GM12878 (cell line): ENCODE data around the gene TNRC6C. TPM values are rescaled to one million over a fixed set of nuclear protein-coding genes. Genes with fewer than 3 reads are reported as not detected.

Experiments
- ATAC-seq: fragments of 200-7000 bp; cut with Tn5 transposase; 3 replicates; pipeline ENCODE4 v1.9.1; 2020; ENCODE audit warnings: mild to moderate bottlenecking, moderate library complexity
- BruUV-seq: library from RNA; stranded (reverse); fragments of 400-500 nt; replicated peaks from 2 replicates; lab custom pipeline; 2021; lab: Mats Ljungman, UMichigan
- CTCF ChIA-PET: fragments of 300-600 bp; sonication (Branson Sonifier 250); formaldehyde crosslinking; extraction: SDS; loops from one replicate; lab custom pipeline; 2021; ENCODE audit warnings: inconsistent platforms; lab: Yijun Ruan, JAX
- POLR2A ChIA-PET: fragments of 350-600 bp; formaldehyde crosslinking; extraction: SDS; loops from one replicate; lab custom pipeline; 2021; ENCODE audit warnings: inconsistent platforms; lab: Charles Lee
- RAD21 ChIA-PET: fragments of 300-600 bp; sonication (Branson Sonifier 250); formaldehyde crosslinking; loops from one replicate; lab custom pipeline; 2023; ENCODE audit warnings: antibody characterized with exemption; ENCODE audit not compliant: unreplicated experiment; lab: Charles Lee
- SMC1A ChIA-PET: fragments of 300-600 bp; sonication (Branson Sonifier 250); formaldehyde crosslinking; loops from one replicate; lab custom pipeline; 2023; ENCODE audit not compliant: unreplicated experiment, uncharacterized antibody; lab: Charles Lee
- DNase-seq: peaks from one replicate; pipeline ENCODE4 v3.0.0-alpha.2; 2011; ENCODE audit warnings: low read depth, low spot score
- FAIRE-seq: peaks from 3 replicates; lab custom pipeline; 2011; peaks lifted over from hg19 to GRCh38; lab: Jason Lieb, UNC
- H2AFZ ChIP-seq: 2 replicates; pipeline ENCODE4 v1.6.0; 2011; ENCODE audit warnings: low read depth, low read length, control low read depth; ENCODE audit not compliant: control insufficient read depth
- H3K27ac ChIP-seq: 2 replicates; pipeline ENCODE4 v1.5.1; 2011; ENCODE audit warnings: control low read depth; ENCODE audit not compliant: control insufficient read depth, insufficient read depth
- H3K27me3 ChIP-seq, 2 experiments: replicated peaks in 1 of 2; 2 replicates each; pipeline versions ENCODE4 v1.6.0 to v1.6.1; 2011; ENCODE audit warnings: low read length in 1 of 2; ENCODE audit not compliant: control insufficient read depth in 2 of 2, insufficient read depth in 2 of 2
- H3K36me3 ChIP-seq, 2 experiments: 2 replicates each; pipeline ENCODE4 v1.5.1; 2011; ENCODE audit warnings: low read length in 1 of 2; ENCODE audit not compliant: control insufficient read depth in 2 of 2, insufficient read depth in 2 of 2
- H3K4me1 ChIP-seq: 2 replicates; pipeline ENCODE4 v1.6.1; 2011; ENCODE audit warnings: mild to moderate bottlenecking, low read length, moderate library complexity, mixed read lengths; ENCODE audit not compliant: control insufficient read depth, insufficient read depth
- H3K4me2 ChIP-seq: 2 replicates; pipeline ENCODE4 v1.6.0; 2011; ENCODE audit warnings: control low read depth; ENCODE audit not compliant: control insufficient read depth, insufficient read depth
- H3K4me3 ChIP-seq: fragments of 200-600 bp; sonication (generic); 2 replicates; pipeline ENCODE4 v1.5.1; 2016
- H3K79me2 ChIP-seq: 2 replicates; pipeline ENCODE4 v1.6.0; 2011; ENCODE audit warnings: low read length; ENCODE audit not compliant: control insufficient read depth, insufficient read depth
- H3K9ac ChIP-seq: 2 replicates; pipeline ENCODE4 v1.8.0; 2011; ENCODE audit warnings: low read length, control low read depth, mixed read lengths; ENCODE audit not compliant: control insufficient read depth, insufficient read depth
- H3K9me3 ChIP-seq: replicated peaks from 3 replicates; pipeline ENCODE4 v1.5.1; 2011; ENCODE audit warnings: mild to moderate bottlenecking, low read length; ENCODE audit not compliant: control insufficient read depth, insufficient read depth
- H4K20me1 ChIP-seq: 2 replicates; pipeline ENCODE4 v1.6.0; 2011; ENCODE audit not compliant: control insufficient read depth, insufficient read depth
- CUX1 ChIP-seq: IDR thresholded peaks from 2 replicates; pipeline ENCODE4 v1.6.1; 2012; ENCODE audit warnings: improper control_type of control experiment, low read depth, low read length; ENCODE audit not compliant: insufficient replicate concordance
- ESRRA ChIP-seq: IDR thresholded peaks from 2 replicates; pipeline ENCODE4 v1.6.1; 2012; ENCODE audit warnings: mild to moderate bottlenecking, low read length, improper control_type of control experiment
- FOXM1 ChIP-seq: IDR thresholded peaks from 2 replicates; pipeline ENCODE4 v1.6.1; 2012; ENCODE audit warnings: low read depth, mild to moderate bottlenecking, inconsistent platforms, low read length, moderate library complexity
- IRF4 ChIP-seq: IDR thresholded peaks from 2 replicates; pipeline ENCODE4 v1.6.1; 2011; ENCODE audit warnings: low read depth, low read length
- NFIC ChIP-seq: IDR thresholded peaks from 2 replicates; pipeline ENCODE4 v1.6.1; 2012; ENCODE audit warnings: low read depth, mild to moderate bottlenecking, inconsistent platforms, low read length, moderate library complexity
- NFYA ChIP-seq: IDR thresholded peaks from 2 replicates; pipeline ENCODE4 v1.6.1; 2011; ENCODE audit warnings: low read depth, mild to moderate bottlenecking, low read length, improper control_type of control experiment, borderline replicate concordance
- NRF1 ChIP-seq: conservative IDR thresholded peaks from 2 replicates; pipeline ENCODE4 v1.6.1; 2011; ENCODE audit warnings: mild to moderate bottlenecking, low read depth, low read length, improper control_type of control experiment
- POLR2AphosphoS2 ChIP-seq: IDR thresholded peaks from 2 replicates; pipeline ENCODE4 v1.6.1; 2011; ENCODE audit warnings: low read depth, mild to moderate bottlenecking, low read length, improper control_type of control experiment, moderate library complexity
- SMARCA5 ChIP-seq: fragments of 450-650 bp; IDR thresholded peaks from 2 replicates; pipeline ENCODE4 v1.6.1; 2017; ENCODE audit warnings: mild to moderate bottlenecking
- STAT3 ChIP-seq: IDR thresholded peaks from 2 replicates; pipeline ENCODE4 v1.6.1; 2011; ENCODE audit warnings: low read depth, low read length, improper control_type of control experiment
- SUZ12 ChIP-seq: fragments of 200-600 bp; sonication (generic); IDR thresholded peaks from one replicate; pipeline ENCODE4 v1.6.1; 2018; ENCODE audit warnings: antibody characterized with exemption, mild to moderate bottlenecking; ENCODE audit not compliant: unreplicated experiment
- USF2 ChIP-seq: IDR thresholded peaks from 2 replicates; pipeline ENCODE4 v1.6.1; 2011; ENCODE audit warnings: low read depth, low read length, improper control_type of control experiment, borderline replicate concordance
- YBX1 ChIP-seq: fragments of 450-650 bp; IDR thresholded peaks from 2 replicates; pipeline ENCODE4 v1.6.1; 2016; ENCODE audit warnings: antibody characterized with exemption
- ZNF24 ChIP-seq: fragments of 450-650 bp; IDR thresholded peaks from 2 replicates; pipeline ENCODE4 v1.6.1; 2017; ENCODE audit warnings: antibody characterized with exemption, mild to moderate bottlenecking
- WGBS: methylation state at CpG from one replicate; pipeline ENCODE4 v1.1.6; 2016; ENCODE audit warnings: low lambda C conversion rate; ENCODE audit not compliant: insufficient replicate concordance, insufficient coverage; ENCODE audit errors: missing lambda C conversion rate; 5-methylcytosine and 5-hydroxymethylcytosine counted together
- in situ Hi-C: fragments of 300-500 bp; cut with MboI; formaldehyde crosslinking; loops from 9 replicates; pipeline ENCODE4 v1.14.3; 2018; ENCODE audit warnings: mixed read lengths
- intact Hi-C: fragments of 100-400 bp; cut with micrococcal nuclease; formaldehyde crosslinking; loops from one replicate; pipeline ENCODE4 v1.14.2; 2022; ENCODE audit not compliant: unreplicated experiment
- polyA plus RNA-seq, 11 experiments: library from polyadenylated mRNA; depleted of rRNA in 4 of 11; unstranded in 6 of 11; stranded (reverse) in 5 of 11; fragments of >200 nt; fragmentation: Nextera tagmentation in 4 of 11; fragmentation: Illumina TruSeq in 1 of 11; extraction: Ambion mirVana in 4 of 11; extraction: Trizol in 1 of 11; gene quantifications; 1 replicate in 1 of 11; 2 replicates in 10 of 11; pipeline versions ENCODE4 v1.2.1 to v1.2.3, GENCODE V29; 2011 to 2016; ENCODE audit warnings: inconsistent platforms in 2 of 11, missing spikeins in 2 of 11, low read depth in 1 of 11
- total RNA-seq, 4 experiments: library from RNA; depleted of rRNA in 3 of 4; stranded (reverse); fragments of >200 nt in 3 of 4; fragmentation: Illumina TruSeq in 1 of 4; extraction: Trizol in 1 of 4; gene quantifications; 2 replicates each; pipeline versions ENCODE4 v1.2.1 to v1.2.3, GENCODE V29; 2013 to 2021
- TF ChIP-seq, protein P1 (sequence below): fragments of 450-650 bp; IDR thresholded peaks from 2 replicates; pipeline ENCODE4 v1.6.1; 2016; ENCODE audit warnings: mild to moderate bottlenecking

TNRC6C gene
- total and polyA plus RNA-seq, 10 of the 15 experiments (the other 5 are each of a cell fraction or from before 2014, with no cell fraction given): 0.40 to 6.1 (median 0.96) TPM

- no peak for TF ChIP-seq YBX1
- TF ChIP-seq ZNF24: no peak
- TF ChIP-seq IRF4: no peak
- TF ChIP-seq NRF1: no peak
- TF ChIP-seq POLR2AphosphoS2: no peak
- no peak for TF ChIP-seq ESRRA
- TF ChIP-seq STAT3: no peak
Measured at GRCh38 chr17:77957235-77957856, 1.2 kb upstream of the TNRC6C start (continued).

- BruUV-seq: no TSS peak
- in situ Hi-C loops: no loop called here
- intact Hi-C loops: loop anchor here (5.0 to 10.0 kb wide), 2 partner anchors 76 to 634 kb away; no protein-coding TSS in a partner anchor
- ChIA-PET POLR2A (interaction anchor here (0.6 to 2.1 kb wide), 18 partner anchors 12 to 746 kb away, joined by 3 to 18 read pairs (median 4); partner anchors contain the start of gene TMC8), RAD21 (interaction anchor here (0.6 to 2.3 kb wide), 22 partner anchors 12 to 633 kb away, joined by 3 to 24 read pairs (median 5); partner anchors contain the start of gene TMC6), SMC1A (interaction anchor here (0.6 to 1.2 kb wide), 5 partner anchors 61 to 153 kb away, joined by 3 to 7 read pairs (median 5); no protein-coding TSS in a partner anchor), CTCF (interaction anchor here (0.9 to 1.7 kb wide), 7 partner anchors 11 to 89 kb away, joined by 3 to 9 read pairs (median 3); no protein-coding TSS in a partner anchor)
- no peak overlapping the region for H3K4me2 ChIP-seq
- no peak for FAIRE-seq
- peak overlapping the region; percentile 46; the same call in 1 of the 2 replicates for H3K9ac ChIP-seq
- ATAC-seq: no peak
- no peaks in the 10 kb centered on the region for H3K27me3 ChIP-seq
- no peak for DNase-seq
- H3K27ac ChIP-seq: no peak overlapping the region
- 0% methylated on average over 17 of the region's 79 CpGs for WGBS
- H3K79me2 ChIP-seq: peaks cover 8% of the 10 kb centered on the region
- peaks cover 22% of the 10 kb centered on the region for H3K4me1 ChIP-seq
- H3K9me3 ChIP-seq: peaks cover 3% of the 10 kb centered on the region; the same call in 2 of the 3 replicates
- no peak overlapping the region; the same call in 1 of the 2 replicates for H2AFZ ChIP-seq
- H3K36me3 ChIP-seq: no peaks in the 10 kb centered on the region
- H3K4me3 ChIP-seq: no peak overlapping the region
- no peaks in the 10 kb centered on the region for H4K20me1 ChIP-seq
- TF ChIP-seq CUX1 (no peak), SMARCA5 (peak; percentile 24; the same call in 1 of the 2 replicates), FOXM1 (no peak), NFIC (no peak), NFYA (no peak), SUZ12 (no peak), USF2 (no peak)
- TF ChIP-seq, protein P1, sequence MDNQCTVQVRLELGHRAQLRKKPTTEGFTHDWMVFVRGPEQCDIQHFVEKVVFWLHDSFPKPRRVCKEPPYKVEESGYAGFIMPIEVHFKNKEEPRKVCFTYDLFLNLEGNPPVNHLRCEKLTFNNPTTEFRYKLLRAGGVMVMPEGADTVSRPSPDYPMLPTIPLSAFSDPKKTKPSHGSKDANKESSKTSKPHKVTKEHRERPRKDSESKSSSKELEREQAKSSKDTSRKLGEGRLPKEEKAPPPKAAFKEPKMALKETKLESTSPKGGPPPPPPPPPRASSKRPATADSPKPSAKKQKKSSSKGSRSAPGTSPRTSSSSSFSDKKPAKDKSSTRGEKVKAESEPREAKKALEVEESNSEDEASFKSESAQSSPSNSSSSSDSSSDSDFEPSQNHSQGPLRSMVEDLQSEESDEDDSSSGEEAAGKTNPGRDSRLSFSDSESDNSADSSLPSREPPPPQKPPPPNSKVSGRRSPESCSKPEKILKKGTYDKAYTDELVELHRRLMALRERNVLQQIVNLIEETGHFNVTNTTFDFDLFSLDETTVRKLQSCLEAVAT: no peak
Measured at GRCh38 chr17:77958716-77959125, 218 bp downstream of the TNRC6C start.
